ENCODE results near the gene NDUFC1. TPM values are rescaled to one million over a fixed set of nuclear protein-coding genes. Genes with fewer than 3 reads are reported as not detected.

NDUFC1 gene
- total and polyA plus RNA-seq, 4 donors = 12.4 to 192 (median 50.8) TPM

DNA sequence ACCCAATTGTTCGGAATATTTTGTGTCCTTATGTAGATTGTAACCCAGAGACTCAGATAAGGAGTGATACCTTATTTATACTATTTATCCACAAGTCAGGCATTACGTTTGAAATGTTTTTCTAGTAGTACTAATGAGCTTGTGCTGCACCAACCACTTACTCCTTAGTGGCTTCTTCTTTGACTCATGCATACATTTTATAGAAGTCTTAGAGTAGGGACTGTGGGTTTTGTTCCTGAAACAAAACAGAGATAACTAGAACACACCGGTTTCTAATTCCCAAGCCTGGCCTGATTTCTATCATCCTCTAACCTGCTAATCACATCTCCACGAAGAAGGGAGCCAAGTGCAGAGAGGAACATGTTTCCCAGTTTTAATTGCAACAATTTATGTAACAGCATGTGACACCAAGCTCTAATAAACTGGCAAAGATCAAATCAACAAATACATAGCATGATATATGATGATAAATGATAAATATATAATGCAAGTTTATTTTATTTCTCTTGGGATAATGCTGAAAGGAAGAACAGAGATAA is 54.5 kb downstream of the NDUFC1 start:
- H3K9ac ChIP-seq (ENCODE audit: low read depth in 1 of 2, low read length in 2 of 2) = no peak overlapping the region

More for the DNA sequence above, 54.5 kb downstream of the NDUFC1 start:
- no peak overlapping the region for H3K4me3 ChIP-seq (ENCODE audit: low read depth in 1 of 3, low read length in 3 of 3)
- H3K9me3 ChIP-seq (ENCODE audit: control insufficient read depth in 4 of 4, low read length in 3 of 4) = no peaks in the 10 kb centered on the region
- peaks cover 0 to 3% (median 0%) of the 10 kb centered on the region in 4 donors for H3K4me1 ChIP-seq (ENCODE audit: control insufficient read depth in 4 of 4, insufficient read depth in 4 of 4, low read length in 3 of 4)
- DNase-seq (ENCODE audit: low spot score) = no peak
- no peaks in the 10 kb centered on the region for H3K27me3 ChIP-seq (ENCODE audit: control insufficient read depth in 4 of 4, insufficient read depth in 4 of 4, low read length in 3 of 4)
- TF ChIP-seq TAF1 (conservative IDR thresholded peaks at IDR 0.05) = no peak
- TF ChIP-seq, protein P1, sequence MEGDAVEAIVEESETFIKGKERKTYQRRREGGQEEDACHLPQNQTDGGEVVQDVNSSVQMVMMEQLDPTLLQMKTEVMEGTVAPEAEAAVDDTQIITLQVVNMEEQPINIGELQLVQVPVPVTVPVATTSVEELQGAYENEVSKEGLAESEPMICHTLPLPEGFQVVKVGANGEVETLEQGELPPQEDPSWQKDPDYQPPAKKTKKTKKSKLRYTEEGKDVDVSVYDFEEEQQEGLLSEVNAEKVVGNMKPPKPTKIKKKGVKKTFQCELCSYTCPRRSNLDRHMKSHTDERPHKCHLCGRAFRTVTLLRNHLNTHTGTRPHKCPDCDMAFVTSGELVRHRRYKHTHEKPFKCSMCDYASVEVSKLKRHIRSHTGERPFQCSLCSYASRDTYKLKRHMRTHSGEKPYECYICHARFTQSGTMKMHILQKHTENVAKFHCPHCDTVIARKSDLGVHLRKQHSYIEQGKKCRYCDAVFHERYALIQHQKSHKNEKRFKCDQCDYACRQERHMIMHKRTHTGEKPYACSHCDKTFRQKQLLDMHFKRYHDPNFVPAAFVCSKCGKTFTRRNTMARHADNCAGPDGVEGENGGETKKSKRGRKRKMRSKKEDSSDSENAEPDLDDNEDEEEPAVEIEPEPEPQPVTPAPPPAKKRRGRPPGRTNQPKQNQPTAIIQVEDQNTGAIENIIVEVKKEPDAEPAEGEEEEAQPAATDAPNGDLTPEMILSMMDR (IDR thresholded peaks at IDR 0.05; ENCODE audit: low read depth, low read length, missing input control) = no peak
- TF ChIP-seq FOXA1 (IDR thresholded peaks at IDR 0.05) = no peak
- TF ChIP-seq, protein P2, sequence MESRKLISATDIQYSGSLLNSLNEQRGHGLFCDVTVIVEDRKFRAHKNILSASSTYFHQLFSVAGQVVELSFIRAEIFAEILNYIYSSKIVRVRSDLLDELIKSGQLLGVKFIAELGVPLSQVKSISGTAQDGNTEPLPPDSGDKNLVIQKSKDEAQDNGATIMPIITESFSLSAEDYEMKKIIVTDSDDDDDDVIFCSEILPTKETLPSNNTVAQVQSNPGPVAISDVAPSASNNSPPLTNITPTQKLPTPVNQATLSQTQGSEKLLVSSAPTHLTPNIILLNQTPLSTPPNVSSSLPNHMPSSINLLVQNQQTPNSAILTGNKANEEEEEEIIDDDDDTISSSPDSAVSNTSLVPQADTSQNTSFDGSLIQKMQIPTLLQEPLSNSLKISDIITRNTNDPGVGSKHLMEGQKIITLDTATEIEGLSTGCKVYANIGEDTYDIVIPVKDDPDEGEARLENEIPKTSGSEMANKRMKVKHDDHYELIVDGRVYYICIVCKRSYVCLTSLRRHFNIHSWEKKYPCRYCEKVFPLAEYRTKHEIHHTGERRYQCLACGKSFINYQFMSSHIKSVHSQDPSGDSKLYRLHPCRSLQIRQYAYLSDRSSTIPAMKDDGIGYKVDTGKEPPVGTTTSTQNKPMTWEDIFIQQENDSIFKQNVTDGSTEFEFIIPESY (IDR thresholded peaks at IDR 0.05) = no peak
- no peak for TF ChIP-seq RAD21 (IDR thresholded peaks at IDR 0.05)
- TF ChIP-seq, protein P3, sequence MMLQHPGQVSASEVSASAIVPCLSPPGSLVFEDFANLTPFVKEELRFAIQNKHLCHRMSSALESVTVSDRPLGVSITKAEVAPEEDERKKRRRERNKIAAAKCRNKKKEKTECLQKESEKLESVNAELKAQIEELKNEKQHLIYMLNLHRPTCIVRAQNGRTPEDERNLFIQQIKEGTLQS (IDR thresholded peaks at IDR 0.05) = no peak
- no peak for TF ChIP-seq RXRA (IDR thresholded peaks at IDR 0.05)
- no peak for TF ChIP-seq HNF4A (conservative IDR thresholded peaks at IDR 0.05)
- TF ChIP-seq JUND (IDR thresholded peaks at IDR 0.05) = no peak
- no peak for TF ChIP-seq NR2F2 (IDR thresholded peaks at IDR 0.05)
- no peak for TF ChIP-seq SP1 (IDR thresholded peaks at IDR 0.05)
- TF ChIP-seq MAX (IDR thresholded peaks at IDR 0.05) = no peak
- no peak for TF ChIP-seq YY1 (IDR thresholded peaks at IDR 0.05)
- TF ChIP-seq FOXA2 (IDR thresholded peaks at IDR 0.05) = no peak
- TF ChIP-seq EGR1 (IDR thresholded peaks at IDR 0.05; ENCODE audit: low read depth in 2 of 2) = no peak
- TF ChIP-seq, protein P4, sequence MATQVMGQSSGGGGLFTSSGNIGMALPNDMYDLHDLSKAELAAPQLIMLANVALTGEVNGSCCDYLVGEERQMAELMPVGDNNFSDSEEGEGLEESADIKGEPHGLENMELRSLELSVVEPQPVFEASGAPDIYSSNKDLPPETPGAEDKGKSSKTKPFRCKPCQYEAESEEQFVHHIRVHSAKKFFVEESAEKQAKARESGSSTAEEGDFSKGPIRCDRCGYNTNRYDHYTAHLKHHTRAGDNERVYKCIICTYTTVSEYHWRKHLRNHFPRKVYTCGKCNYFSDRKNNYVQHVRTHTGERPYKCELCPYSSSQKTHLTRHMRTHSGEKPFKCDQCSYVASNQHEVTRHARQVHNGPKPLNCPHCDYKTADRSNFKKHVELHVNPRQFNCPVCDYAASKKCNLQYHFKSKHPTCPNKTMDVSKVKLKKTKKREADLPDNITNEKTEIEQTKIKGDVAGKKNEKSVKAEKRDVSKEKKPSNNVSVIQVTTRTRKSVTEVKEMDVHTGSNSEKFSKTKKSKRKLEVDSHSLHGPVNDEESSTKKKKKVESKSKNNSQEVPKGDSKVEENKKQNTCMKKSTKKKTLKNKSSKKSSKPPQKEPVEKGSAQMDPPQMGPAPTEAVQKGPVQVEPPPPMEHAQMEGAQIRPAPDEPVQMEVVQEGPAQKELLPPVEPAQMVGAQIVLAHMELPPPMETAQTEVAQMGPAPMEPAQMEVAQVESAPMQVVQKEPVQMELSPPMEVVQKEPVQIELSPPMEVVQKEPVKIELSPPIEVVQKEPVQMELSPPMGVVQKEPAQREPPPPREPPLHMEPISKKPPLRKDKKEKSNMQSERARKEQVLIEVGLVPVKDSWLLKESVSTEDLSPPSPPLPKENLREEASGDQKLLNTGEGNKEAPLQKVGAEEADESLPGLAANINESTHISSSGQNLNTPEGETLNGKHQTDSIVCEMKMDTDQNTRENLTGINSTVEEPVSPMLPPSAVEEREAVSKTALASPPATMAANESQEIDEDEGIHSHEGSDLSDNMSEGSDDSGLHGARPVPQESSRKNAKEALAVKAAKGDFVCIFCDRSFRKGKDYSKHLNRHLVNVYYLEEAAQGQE (IDR thresholded peaks at IDR 0.05) = no peak
- no peak for TF ChIP-seq HNF4G (IDR thresholded peaks at IDR 0.05)
- no peaks in the 10 kb centered on the region for H3K36me3 ChIP-seq (ENCODE audit: control insufficient read depth in 4 of 4, insufficient read depth in 3 of 4, low read depth in 1 of 4, low read length in 3 of 4)
- no peak overlapping the region for H3K27ac ChIP-seq (ENCODE audit: low read depth in 1 of 2, low read length in 2 of 2)
- 87% methylated on average over 4 of the region's 4 CpGs for WGBS

Measured in liver (tissue), 9 donors.